Measurements from ENCODE around the gene LRRC19. TPM values are rescaled to one million over a fixed set of nuclear protein-coding genes. Genes with fewer than 3 reads are reported as not detected.

LRRC19 gene
- total RNA-seq, 6 experiments from 2014 or later: 0.46 to 2.6 (median 0.91) TPM

DNA sequence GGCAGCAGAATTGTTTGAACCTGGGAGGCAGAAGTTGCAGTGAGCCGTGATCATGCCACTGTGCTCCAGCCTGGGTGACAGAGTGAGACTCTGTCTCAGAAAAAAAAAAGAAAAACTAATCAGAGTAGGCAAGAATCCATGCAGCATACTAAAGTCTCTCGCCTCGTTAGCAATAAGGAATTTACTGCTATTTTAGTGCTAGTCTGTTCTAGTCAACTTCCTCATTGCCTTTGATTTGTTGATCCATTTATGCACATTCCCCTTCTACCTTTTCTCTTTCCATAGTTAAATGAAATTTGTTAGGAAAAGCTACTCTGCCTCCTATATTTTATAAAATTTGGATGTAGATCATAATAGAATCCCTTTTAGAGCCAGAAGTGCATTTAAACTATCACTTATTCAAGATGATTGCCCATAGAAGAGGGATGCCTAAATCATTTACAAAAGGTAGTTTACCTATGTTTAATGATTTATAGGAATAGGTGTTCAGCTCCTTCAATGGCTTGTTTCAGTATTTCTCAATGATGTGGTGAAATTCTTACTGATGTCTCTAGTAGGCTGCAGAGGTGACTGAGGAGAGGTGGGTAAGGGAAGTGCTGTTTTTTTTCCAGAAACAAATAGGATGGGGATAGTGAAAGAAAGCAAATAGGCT lies 1.9 kb downstream of the LRRC19 start:
- peaks cover 0 to 28% (median 0%) of the 10 kb centered on the region in 4 donors for H3K4me1 ChIP-seq
- no peaks in the 10 kb centered on the region for H3K27me3 ChIP-seq
- TF ChIP-seq POLR2A (IDR thresholded peaks at IDR 0.05) (no peak), CTCF (IDR thresholded peaks at IDR 0.05) (no peak)
- DNase-seq (no peak), ATAC-seq (peak; percentile 52 to 84 (median 75))
- no peaks in the 10 kb centered on the region for H3K9me3 ChIP-seq
- H3K36me3 ChIP-seq: no peaks in the 10 kb centered on the region
- no peak overlapping the region for H3K27ac ChIP-seq
- H3K4me3 ChIP-seq: no peak overlapping the region
- WGBS (ENCODE audit: insufficient coverage, low coverage, low lambda C conversion rate, missing lambda C conversion rate): 54% methylated on average over 3 of the region's 3 CpGs
- intact Hi-C loops (cut with DNase I): no loop called here

GRCh38 chr9:26995810-26996209 lies 9.7 kb downstream of the LRRC19 start:
- intact Hi-C loops (cut with DNase I): no loop called here
- Histone ChIP-seq H3K27me3 (no peaks in the 10 kb centered on the region), H3K9me3 (no peaks in the 10 kb centered on the region), H3K4me3 (no peak overlapping the region), H3K36me3 (peaks cover 0 to 5% (median 0%) of the 10 kb centered on the region in 4 donors), H3K4me1 (no peaks in the 10 kb centered on the region), H3K27ac (no peak overlapping the region)
- TF ChIP-seq POLR2A (IDR thresholded peaks at IDR 0.05) (no peak), CTCF (IDR thresholded peaks at IDR 0.05) (no peak)
- DNase-seq (no peak), ATAC-seq (no peak)
- WGBS (ENCODE audit: insufficient coverage, low coverage, low lambda C conversion rate, missing lambda C conversion rate): 28% methylated on average over 2 of the region's 2 CpGs

- no peak for TF ChIP-seq CTCF (IDR thresholded peaks at IDR 0.05)
- TF ChIP-seq POLR2A (IDR thresholded peaks at IDR 0.05): no peak
- H3K27me3 ChIP-seq: no peaks in the 10 kb centered on the region
- ATAC-seq: peak in 1 of 4 donors; percentile 31
- no peaks in the 10 kb centered on the region for H3K4me1 ChIP-seq
- H3K36me3 ChIP-seq: peaks cover 0 to 9% (median 2%) of the 10 kb centered on the region in 4 donors
- no peak overlapping the region for H3K27ac ChIP-seq
- H3K4me3 ChIP-seq: no peak overlapping the region
- intact Hi-C loops (cut with DNase I): no loop called here
- H3K9me3 ChIP-seq: no peaks in the 10 kb centered on the region
- 71% methylated on average over 1 of the region's 1 CpG for WGBS (ENCODE audit: insufficient coverage, low coverage, low lambda C conversion rate, missing lambda C conversion rate)
- DNase-seq: no peak
Observed at GRCh38 chr9:26983340-26983739, 22.1 kb downstream of the LRRC19 start.

DNA sequence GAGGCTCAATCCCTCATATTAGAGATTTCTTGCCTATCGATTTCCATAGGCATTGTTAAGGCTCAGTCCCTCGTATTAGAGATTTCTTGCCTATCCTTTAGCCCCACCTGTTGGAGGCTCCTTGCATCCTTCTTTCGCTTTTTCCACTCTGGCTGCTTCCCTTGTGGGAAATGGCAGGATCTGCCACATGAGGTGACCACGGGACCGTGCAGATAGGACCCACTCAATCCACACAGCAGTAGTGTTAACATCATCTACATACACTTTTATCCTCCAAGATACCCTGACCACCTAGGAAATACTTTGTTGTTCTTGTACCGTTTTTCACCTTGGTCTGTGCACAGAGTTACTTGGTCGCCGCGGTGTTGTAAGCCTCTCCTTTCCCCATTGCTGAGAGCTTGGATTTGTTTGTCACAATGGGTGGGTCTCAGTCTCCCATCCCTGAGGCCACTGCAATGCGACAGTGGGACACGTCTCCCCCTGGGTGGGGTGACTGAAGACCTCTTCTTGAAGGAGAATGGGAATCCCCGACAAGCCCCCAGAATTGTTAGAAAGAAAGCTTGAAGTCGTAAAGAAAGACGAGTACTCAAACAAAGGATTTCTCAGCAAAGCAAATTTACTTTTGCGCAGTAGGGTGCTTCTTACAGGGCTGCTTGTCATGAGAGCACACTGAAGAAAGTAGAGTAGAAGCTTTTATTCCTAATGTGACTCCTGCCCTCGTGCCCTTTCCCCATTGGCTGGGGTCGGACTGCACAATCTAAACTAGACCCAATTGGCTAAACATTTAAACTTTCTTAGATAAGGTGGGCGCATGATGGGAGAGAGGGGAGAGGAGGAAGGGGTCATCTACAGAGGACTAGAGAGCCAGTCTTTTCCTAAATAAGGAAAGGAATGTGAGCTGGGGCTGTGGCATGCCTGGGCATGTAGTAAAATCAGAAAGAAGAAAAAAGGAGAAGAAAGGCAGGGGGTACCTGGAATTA lies 29.5 kb downstream of the LRRC19 start:
- WGBS (ENCODE audit: insufficient coverage, low coverage, low lambda C conversion rate, missing lambda C conversion rate): 81% methylated on average over 14 of the region's 18 CpGs
- intact Hi-C loops (cut with DNase I): no loop called here
- ATAC-seq (peak; percentile 59 to 77 (median 72)), DNase-seq (no peak)
- Histone ChIP-seq H3K36me3 (peaks cover 0 to 4% (median 0%) of the 10 kb centered on the region in 4 donors), H3K4me3 (no peak overlapping the region), H3K27me3 (no peaks in the 10 kb centered on the region), H3K9me3 (no peaks in the 10 kb centered on the region), H3K4me1 (no peaks in the 10 kb centered on the region), H3K27ac (no peak overlapping the region)
- no peak for TF ChIP-seq POLR2A (IDR thresholded peaks at IDR 0.05)
- TF ChIP-seq CTCF (IDR thresholded peaks at IDR 0.05): peak; percentile 44 to 55 (median 50)
